Fibroblast of lung (primary cell): Measurements from ENCODE around the gene RUBCNL. TPM values are rescaled to one million over a fixed set of nuclear protein-coding genes. Genes with fewer than 3 reads are reported as not detected.

ENCODE experiments used
- DNase-seq, 2 donors: peaks; one replicate each; pipeline versions ENCODE4 v3.0.0 to v3.0.0-alpha.2; 2010; ENCODE audit warnings: low read depth in 2 of 2
- H2AFZ ChIP-seq: 2 replicates; pipeline ENCODE4 v1.5.1; 2012; ENCODE audit warnings: low read length, control low read depth, inconsistent platforms
- H3K27ac ChIP-seq: 2 replicates; pipeline ENCODE4 v1.5.1; 2011; ENCODE audit warnings: low read length, control low read depth; ENCODE audit not compliant: insufficient read depth
- H3K27me3 ChIP-seq: 2 replicates; pipeline ENCODE4 v1.5.1; 2011; ENCODE audit warnings: mild to moderate bottlenecking, low read length; ENCODE audit not compliant: control insufficient read depth, insufficient read depth
- H3K36me3 ChIP-seq: 2 replicates; pipeline ENCODE4 v1.5.1; 2011; ENCODE audit warnings: low read length; ENCODE audit not compliant: control insufficient read depth, insufficient read depth
- H3K4me1 ChIP-seq: 2 replicates; pipeline ENCODE4 v1.5.1; 2011; ENCODE audit warnings: low read length; ENCODE audit not compliant: control insufficient read depth, insufficient read depth; ENCODE audit errors: extremely low read depth
- H3K4me2 ChIP-seq: 2 replicates; pipeline ENCODE4 v1.5.1; 2011; ENCODE audit warnings: low read length, control low read depth; ENCODE audit not compliant: insufficient read depth; ENCODE audit errors: extremely low read depth
- H3K4me3 ChIP-seq, 4 experiments: fragments of 200-600 bp in 1 of 4; sonication (generic) in 1 of 4; replicated peaks in 1 of 4; 2 replicates each; pipeline ENCODE4 v1.5.1; 2011 to 2016; ENCODE audit warnings: low read length in 4 of 4, low read depth in 3 of 4, mild to moderate bottlenecking in 3 of 4, control low read depth in 2 of 4, inconsistent platforms in 1 of 4, mixed read lengths in 1 of 4; ENCODE audit not compliant: insufficient read depth in 1 of 4; ENCODE audit errors: control extremely low read depth in 1 of 4
- H3K79me2 ChIP-seq: 2 replicates; pipeline ENCODE4 v1.5.1; 2012; ENCODE audit warnings: mild to moderate bottlenecking, low read length, inconsistent platforms; ENCODE audit not compliant: control insufficient read depth, insufficient read depth
- H3K9ac ChIP-seq: 2 replicates; pipeline ENCODE4 v1.5.1; 2011; ENCODE audit warnings: mild to moderate bottlenecking, low read length, control low read depth; ENCODE audit not compliant: insufficient read depth
- H3K9me3 ChIP-seq: 2 replicates; pipeline ENCODE4 v1.5.1; 2012; ENCODE audit warnings: low read depth, low read length; ENCODE audit not compliant: control insufficient read depth, insufficient read depth
- H4K20me1 ChIP-seq: 2 replicates; pipeline ENCODE4 v1.5.1; 2011; ENCODE audit warnings: low read length; ENCODE audit not compliant: control insufficient read depth, insufficient read depth; ENCODE audit errors: extremely low read depth
- CTCF ChIP-seq, 2 donors: IDR thresholded peaks in 1 of 2; conservative IDR thresholded peaks in 1 of 2; 1 replicate in 1 of 2; 2 replicates in 1 of 2; pipeline ENCODE4 v1.5.1; 2011 to 2012; ENCODE audit warnings: low read length in 2 of 2, control low read depth in 1 of 2, inconsistent platforms in 1 of 2, low read depth in 1 of 2, mild to moderate bottlenecking in 1 of 2
- EZH2 ChIP-seq: IDR thresholded peaks from 2 replicates; pipeline ENCODE4 v1.5.1; 2012; ENCODE audit warnings: low read length, control low read depth, mild to moderate bottlenecking; ENCODE audit errors: missing control alignments
- polyA plus RNA-seq, 2 donors: library from polyadenylated mRNA; depleted of rRNA in 1 of 2; stranded (reverse) in 1 of 2; unstranded in 1 of 2; fragments of >200 nt; gene quantifications; 2 replicates each; pipeline ENCODE4 v1.2.1, GENCODE V29; 2011 to 2012; ENCODE audit warnings: missing spikeins in 1 of 2
- total RNA-seq: library from RNA; depleted of rRNA; stranded (reverse); fragments of >200 nt; gene quantifications from 2 replicates; pipeline ENCODE4 v1.2.1, GENCODE V29; 2014

The RUBCNL gene
- total and polyA plus RNA-seq, 2 donors (not counting 1 experiment from before 2014, with no cell fraction given), result 0.70 to 3.6 TPM

- Histone ChIP-seq H2AFZ (no peak overlapping the region), H3K4me1 (peaks cover 3% of the 10 kb centered on the region), H3K9ac (no peak overlapping the region), H3K36me3 (no peaks in the 10 kb centered on the region), H3K9me3 (no peaks in the 10 kb centered on the region), H3K79me2 (no peaks in the 10 kb centered on the region), H3K27ac (no peak overlapping the region), H3K4me2 (no peak overlapping the region), H3K4me3 (no peak overlapping the region), H4K20me1 (no peaks in the 10 kb centered on the region), H3K27me3 (no peaks in the 10 kb centered on the region)
- TF ChIP-seq EZH2, result no peak
- no peak for TF ChIP-seq CTCF (conservative IDR thresholded peaks at IDR 0.05 in 1 of 2, IDR thresholded peaks at IDR 0.05 in 1 of 2; ENCODE audit: low read depth in 1 of 2, low read length in 2 of 2)
- DNase-seq, result peak in 1 of 2 donors; percentile 1
Measured at GRCh38 chr13:46293436-46293835, 93.6 kb downstream of the RUBCNL start.

Other genes with a start within 250 kb of the RUBCNL start
- under 0.01 and 0.51 TPM in 2 replicates for gene LCP1, start 205.1 kb downstream of the RUBCNL start, total RNA-seq
- 0.06 and 0.10 TPM in 2 replicates for gene LCP1, start 205.1 kb downstream of the RUBCNL start, polyA plus RNA-seq
- under 0.01 and 0.17 TPM in 2 replicates for gene LRRC63, start 175.3 kb downstream of the RUBCNL start, total RNA-seq
- 0.03 TPM in 1 of 2 replicates, not detected in the other for gene LRRC63, start 175.3 kb downstream of the RUBCNL start, polyA plus RNA-seq
- 8.7 and 12.4 TPM in 2 replicates for gene LRCH1, start 165.9 kb upstream of the RUBCNL start, total RNA-seq
- 12.0 and 12.9 TPM in 2 replicates for gene LRCH1, start 165.9 kb upstream of the RUBCNL start, polyA plus RNA-seq